ACHN (cell line): ENCODE data around the gene RIPOR3.
A peak's percentile ranks its signal among the peaks of the same experiment; 100 is the strongest.
"Not testable (repeated sequence)": the region's sequence is repeated elsewhere in the genome, so short reads cannot be mapped to it uniquely, and the experiment has no call there.

Source experiments
- DNase-seq: peaks from one replicate; pipeline ENCODE4 v3.0.0-alpha.2; 2015
- in situ Hi-C: cut with HindIII; loops from 2 replicates; pipeline ENCODE4 v1.10.0; 2017; ENCODE audit warnings: low sequenced_read_pairs, low pct_ligation_motif_present, low pct_unique_long_range_greater_than_20kb

Gene RIPOR3

DNA sequence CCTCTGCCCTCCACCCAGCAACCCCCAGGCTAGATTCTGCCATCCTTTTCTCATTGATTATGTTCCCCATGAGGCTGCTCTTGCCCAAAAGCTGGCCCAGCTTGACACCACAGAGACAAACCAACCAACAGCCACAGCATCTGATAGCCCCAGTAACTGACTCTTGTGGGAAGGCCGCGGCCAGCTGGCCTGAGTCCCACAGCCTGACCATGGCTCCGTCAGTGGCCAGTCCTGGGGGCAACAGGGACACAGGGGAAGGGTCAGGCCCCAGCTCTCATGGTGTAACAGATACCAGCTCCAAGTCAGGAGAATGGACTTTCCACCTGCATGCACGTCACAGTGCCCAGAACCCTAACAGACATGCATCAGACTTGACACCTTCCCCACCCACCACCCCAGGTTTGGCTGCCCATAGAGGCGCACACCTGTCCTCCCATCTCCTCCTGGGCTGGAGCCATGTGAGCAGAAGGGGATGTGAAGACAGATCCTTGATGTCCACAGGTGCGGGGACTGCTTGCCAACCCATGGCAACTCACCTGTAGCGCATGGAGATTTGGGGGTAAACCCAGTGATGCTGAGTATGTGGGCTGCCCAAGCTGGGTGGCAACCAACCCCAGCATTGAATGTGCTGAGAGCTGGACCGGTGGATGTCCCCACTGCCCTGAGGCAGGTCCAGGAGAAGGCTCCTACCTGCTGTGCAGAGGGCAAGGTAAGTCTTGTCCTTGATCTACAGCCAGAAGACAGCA lies 18.8 kb downstream of the RIPOR3 start:
- no peak for DNase-seq
- in situ Hi-C loops, result no loop called here

DNA sequence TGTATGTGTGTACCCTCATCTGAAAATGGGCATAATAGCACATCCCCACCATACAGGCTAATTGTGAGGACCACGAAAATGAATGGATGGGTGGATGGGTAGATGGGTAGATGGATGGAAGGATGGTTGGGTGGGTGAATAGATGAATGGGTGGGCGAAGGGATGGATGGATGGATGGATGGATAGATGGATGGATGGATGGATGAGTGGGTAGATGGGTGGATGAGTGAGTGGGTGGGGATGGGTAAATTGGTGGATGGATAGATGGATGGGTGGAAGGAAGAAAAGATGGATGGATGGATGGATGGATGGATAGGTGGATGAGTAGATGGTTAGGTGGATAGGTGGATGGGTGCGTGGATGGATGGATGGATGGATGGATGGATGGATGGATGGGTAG lies 19.7 kb downstream of the RIPOR3 start:
- in situ Hi-C loops, result no loop called here

GRCh38 chr20:50671010-50671409 lies 20.3 kb downstream of the RIPOR3 start:
- in situ Hi-C loops, DNase-seq: not testable (repeated sequence)

More for the DNA sequence above, 19.7 kb downstream of the RIPOR3 start:
- no peak for DNase-seq

DNA sequence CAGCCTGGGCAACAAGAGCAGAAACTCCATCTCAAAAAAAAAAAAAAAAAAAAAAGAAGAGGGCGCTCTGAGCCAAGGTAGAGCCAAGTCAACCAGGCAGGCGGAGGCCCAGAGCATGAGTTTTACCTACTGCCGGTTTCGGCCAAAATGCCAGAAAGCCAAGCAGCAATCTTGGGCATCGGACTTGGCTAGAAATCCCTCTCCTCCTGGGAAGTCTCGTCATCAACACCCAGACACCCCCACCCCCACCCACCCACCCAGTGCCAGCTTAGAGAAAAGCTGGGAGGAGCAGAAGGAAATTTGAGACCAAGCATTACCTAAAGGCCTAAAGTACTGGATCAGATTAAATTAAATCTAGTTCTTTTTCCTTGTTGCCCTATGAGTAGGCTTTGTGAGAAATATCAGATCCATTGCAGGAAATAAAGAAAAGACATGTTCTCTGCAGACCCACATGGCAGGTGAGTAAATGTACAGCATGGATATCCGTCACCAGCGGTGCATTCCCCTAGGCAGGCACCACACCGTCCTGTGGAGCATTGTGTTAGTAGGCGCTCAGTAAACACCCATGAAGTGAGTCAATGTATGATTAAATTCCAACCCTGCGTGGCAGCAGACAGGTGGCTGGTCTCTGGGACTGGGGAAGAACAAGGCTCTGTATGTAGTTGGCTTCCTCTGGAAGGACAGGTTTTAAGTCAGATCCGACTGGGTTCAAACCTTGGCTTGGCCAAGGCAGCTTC lies 21.0 kb downstream of the RIPOR3 start:
- in situ Hi-C loops, result no loop called here
- no peak for DNase-seq

- DNase-seq, result no peak
- in situ Hi-C loops, result no loop called here
These were observed 22.5 kb downstream of the RIPOR3 start for GRCh38 chr20:50668798-50669197.

DNA sequence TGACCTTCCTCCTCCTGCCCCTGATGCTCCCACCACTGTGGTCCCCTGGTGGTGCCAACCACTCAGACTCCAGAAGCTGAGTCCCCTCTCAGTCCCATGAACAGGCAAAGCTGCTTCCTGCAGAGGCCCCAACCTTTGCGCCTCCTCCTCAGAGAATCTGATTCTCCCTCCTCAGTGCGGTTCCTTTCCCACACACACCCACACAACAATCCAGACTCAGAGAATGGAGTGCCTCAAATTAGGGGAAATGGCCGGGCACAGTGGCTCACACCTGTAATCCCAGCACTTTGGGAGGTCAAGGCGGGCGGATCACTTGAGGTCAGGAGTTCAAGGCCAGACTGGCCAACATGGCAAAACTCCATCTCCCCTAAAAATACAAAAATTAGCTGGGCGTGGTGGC lies 23.0 kb downstream of the RIPOR3 start:
- in situ Hi-C loops, result no loop called here
- no peak for DNase-seq

- in situ Hi-C loops, result no loop called here
- no peak for DNase-seq
These were observed 24.5 kb downstream of the RIPOR3 start for GRCh38 chr20:50666709-50667298.

- DNase-seq, result no peak
- in situ Hi-C loops, result no loop called here
These were observed 27.1 kb downstream of the RIPOR3 start for GRCh38 chr20:50664254-50664653.

DNA sequence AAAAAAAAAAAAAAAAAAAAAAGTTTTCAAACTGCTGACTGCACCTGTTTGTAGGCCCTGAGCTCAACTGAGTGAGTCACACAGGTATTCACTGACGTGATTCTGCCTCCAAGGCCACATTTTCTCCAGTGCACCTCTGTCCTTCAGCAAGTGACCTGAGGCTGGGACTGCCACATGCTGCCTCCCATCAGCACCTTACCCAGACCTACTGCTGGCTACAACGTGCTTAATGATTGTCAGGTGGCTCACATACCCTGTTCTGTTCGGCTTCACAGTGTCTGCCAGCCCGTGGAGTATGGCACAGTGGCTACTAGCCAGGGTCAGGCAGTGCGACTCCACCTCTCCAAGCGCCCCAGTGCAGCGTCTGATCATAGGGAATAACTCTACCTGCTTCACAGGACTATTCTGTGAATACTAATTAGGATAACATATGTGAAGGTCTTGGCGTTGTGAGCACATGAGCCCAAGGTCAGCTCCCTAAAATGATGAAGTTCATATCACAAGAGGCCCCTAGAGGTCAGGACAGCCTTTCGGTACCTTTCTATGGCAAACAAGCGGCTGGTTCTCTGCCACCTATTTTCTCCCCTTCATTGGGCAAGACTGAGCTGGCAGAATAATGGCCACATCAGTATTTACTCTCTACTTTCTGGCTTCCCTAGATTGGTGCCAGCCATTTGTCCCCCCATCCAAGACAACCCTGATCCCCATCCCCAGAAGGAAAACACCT lies 28.1 kb downstream of the RIPOR3 start:
- in situ Hi-C loops, result no loop called here
- DNase-seq, result peak; percentile 63

DNA sequence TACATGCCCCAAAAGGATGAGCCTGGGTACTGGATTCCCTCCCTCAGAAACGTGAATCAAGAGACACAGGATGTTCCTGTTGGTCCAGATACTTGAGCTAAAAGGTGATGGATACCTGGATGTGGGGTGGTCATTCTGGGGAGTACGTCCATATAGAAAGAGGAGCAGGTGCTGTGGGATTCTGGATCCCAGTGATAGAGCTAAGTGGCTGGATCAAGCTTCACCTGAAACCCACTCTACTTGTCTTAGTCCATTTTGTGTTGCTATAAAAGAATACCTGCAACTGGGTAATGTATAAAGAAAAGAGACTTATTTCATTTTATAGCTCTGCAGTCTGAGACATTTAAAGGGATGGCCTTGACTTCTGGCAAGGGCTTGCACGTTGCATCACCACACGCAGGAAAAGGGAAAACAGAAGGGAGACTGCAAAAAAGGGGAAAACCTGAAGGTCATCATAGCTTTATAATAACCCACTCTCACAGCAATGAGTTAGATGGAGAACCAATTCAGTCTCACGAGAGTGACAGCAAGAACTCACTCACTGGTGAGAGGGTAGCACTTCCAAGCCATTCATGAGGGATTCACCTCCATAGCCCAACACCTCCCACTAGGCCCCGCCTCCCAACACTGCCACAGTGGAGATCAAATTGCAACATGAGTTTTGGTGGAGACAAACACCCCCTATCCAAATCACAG lies 31.2 kb downstream of the RIPOR3 start:
- no peak for DNase-seq
- in situ Hi-C loops, result no loop called here

- in situ Hi-C loops, result no loop called here
- DNase-seq, result no peak
These were observed 32.5 kb downstream of the RIPOR3 start for GRCh38 chr20:50658804-50659380.

- in situ Hi-C loops, result no loop called here
- DNase-seq, result no peak
These were observed 35.9 kb downstream of the RIPOR3 start for GRCh38 chr20:50655311-50655880.

- DNase-seq, result no peak
- in situ Hi-C loops, result no loop called here
These were observed 36.4 kb downstream of the RIPOR3 start for GRCh38 chr20:50654904-50655303.

GRCh38 chr20:50652702-50653294 lies 38.5 kb downstream of the RIPOR3 start:
- DNase-seq, result no peak
- in situ Hi-C loops, result no loop called here

DNA sequence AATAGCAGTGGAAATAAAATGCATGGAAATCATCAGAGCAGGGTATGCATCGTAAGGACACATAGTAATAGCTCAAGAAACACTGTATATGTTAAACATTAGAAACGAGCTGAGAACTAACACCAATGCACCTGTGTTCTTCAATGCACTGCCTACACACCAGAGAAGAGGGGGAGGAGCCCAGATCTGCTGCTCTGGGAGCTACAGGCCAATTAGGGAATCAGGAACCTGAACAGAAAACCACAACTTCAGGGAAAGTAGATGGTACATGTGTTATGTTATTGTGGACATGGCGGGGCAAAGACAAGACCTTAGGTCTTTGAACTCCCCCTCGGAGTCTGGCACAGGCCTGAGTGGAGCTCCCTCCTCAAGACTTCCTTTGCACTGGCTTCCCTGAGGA lies 39.7 kb downstream of the RIPOR3 start:
- DNase-seq, result no peak
- in situ Hi-C loops, result no loop called here

- DNase-seq, result no peak
These were observed 41.8 kb downstream of the RIPOR3 start for GRCh38 chr20:50649590-50649989.

DNA sequence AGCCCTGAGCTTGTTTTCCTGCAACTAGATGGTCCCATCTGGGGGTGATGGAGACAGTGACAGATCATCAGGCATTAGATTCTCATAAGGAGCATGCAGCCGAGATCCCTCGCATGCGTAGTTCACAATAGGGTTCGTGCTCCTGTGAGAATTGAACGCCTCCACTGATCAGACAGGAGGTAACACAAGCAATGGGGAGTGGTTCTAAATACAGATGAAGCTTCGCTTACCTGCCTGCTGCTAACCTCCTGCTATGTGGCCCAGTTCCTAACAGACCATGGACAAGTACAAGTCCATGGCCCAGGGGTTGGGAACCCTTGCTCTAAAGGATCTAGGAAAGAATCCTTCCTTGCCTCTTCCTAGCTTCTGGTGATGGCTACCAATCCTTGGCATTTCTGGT lies 42.7 kb downstream of the RIPOR3 start:
- in situ Hi-C loops, result no loop called here
- no peak for DNase-seq

More at GRCh38 chr20:50649590-50649989, 41.8 kb downstream of the RIPOR3 start:
- in situ Hi-C loops, result no loop called here
